H9 (cell line): ENCODE data around the gene DNLZ. TPM values are rescaled to one million over a fixed set of nuclear protein-coding genes. Genes with fewer than 3 reads are reported as not detected.

Experiments used
- DNase-seq: peaks from one replicate; pipeline ENCODE4 v3.0.0-alpha.2; 2017
- H2AFZ ChIP-seq: one replicate; pipeline ENCODE4 v1.6.1; 2013; ENCODE audit warnings: mild to moderate bottlenecking, low read length, control low read depth, moderate library complexity
- H2AK5ac ChIP-seq: 2 replicates; pipeline ENCODE4 v1.6.1; 2013; ENCODE audit warnings: low read length, control low read depth, mixed read lengths; ENCODE audit not compliant: insufficient read length
- H2BK120ac ChIP-seq: one replicate; pipeline ENCODE4 v1.6.1; 2013; ENCODE audit warnings: low read depth, mild to moderate bottlenecking, low read length, control low read depth, inconsistent platforms; ENCODE audit not compliant: poor library complexity, severe bottlenecking
- H2BK12ac ChIP-seq: 2 replicates; pipeline ENCODE4 v1.6.1; 2013; ENCODE audit warnings: low read length, control low read depth, mixed read lengths, low read depth; ENCODE audit not compliant: insufficient read length
- H2BK15ac ChIP-seq: 2 replicates; pipeline ENCODE4 v1.6.1; 2013; ENCODE audit warnings: low read depth, low read length, control low read depth
- H2BK20ac ChIP-seq: one replicate; pipeline ENCODE4 v1.6.1; 2013; ENCODE audit warnings: low read depth, mild to moderate bottlenecking, low read length, control low read depth, inconsistent platforms; ENCODE audit not compliant: poor library complexity, severe bottlenecking
- H2BK5ac ChIP-seq: 2 replicates; pipeline ENCODE4 v1.6.1; 2013; ENCODE audit warnings: low read length, control low read depth, mixed read lengths; ENCODE audit not compliant: insufficient read length
- H3K14ac ChIP-seq: 2 replicates; pipeline ENCODE4 v1.6.1; 2013; ENCODE audit warnings: low read length, control low read depth; ENCODE audit not compliant: insufficient read depth
- H3K18ac ChIP-seq: 2 replicates; pipeline ENCODE4 v1.6.1; 2013; ENCODE audit warnings: low read depth, mild to moderate bottlenecking, mixed read lengths, low read length, control low read depth; ENCODE audit not compliant: insufficient read length
- H3K23ac ChIP-seq: 2 replicates; pipeline ENCODE4 v1.6.1; 2013; ENCODE audit warnings: low read length, control low read depth, mixed read lengths, low read depth; ENCODE audit not compliant: insufficient read length
- H3K23me2 ChIP-seq: 2 replicates; pipeline ENCODE4 v1.6.1; 2013; ENCODE audit warnings: low read depth, mild to moderate bottlenecking, mixed read lengths, low read length, control low read depth; ENCODE audit not compliant: insufficient read length, poor library complexity, severe bottlenecking
- H3K27ac ChIP-seq: 2 replicates; pipeline ENCODE4 v1.5.1; 2013; ENCODE audit warnings: low read length, control low read depth, mixed read lengths, low read depth; ENCODE audit not compliant: insufficient read length
- H3K27me3 ChIP-seq: 2 replicates; pipeline ENCODE4 v1.6.1; 2013; ENCODE audit warnings: low read length, control low read depth, inconsistent platforms; ENCODE audit not compliant: insufficient read depth
- H3K4ac ChIP-seq: 2 replicates; pipeline ENCODE4 v1.6.1; 2013; ENCODE audit warnings: low read depth, mild to moderate bottlenecking, control low read depth, inconsistent platforms, low read length, moderate library complexity
- H3K4me1 ChIP-seq: 2 replicates; pipeline ENCODE4 v1.6.1; 2013; ENCODE audit warnings: low read length, control low read depth, inconsistent platforms; ENCODE audit not compliant: insufficient read depth
- H3K4me2 ChIP-seq: 2 replicates; pipeline ENCODE4 v1.6.1; 2013; ENCODE audit warnings: low read length, control low read depth, mixed read lengths; ENCODE audit not compliant: insufficient read length, insufficient read depth
- H3K56ac ChIP-seq: 2 replicates; pipeline ENCODE4 v1.6.1; 2013; ENCODE audit warnings: low read depth, mild to moderate bottlenecking, mixed read lengths, low read length, control low read depth; ENCODE audit not compliant: insufficient read length
- H3K79me1 ChIP-seq: 2 replicates; pipeline ENCODE4 v1.6.1; 2013; ENCODE audit warnings: low read depth, mild to moderate bottlenecking, moderate library complexity, low read length, control low read depth, inconsistent platforms; ENCODE audit not compliant: insufficient read depth, poor library complexity, severe bottlenecking
- H3K79me2 ChIP-seq: 2 replicates; pipeline ENCODE4 v1.6.1; 2013; ENCODE audit warnings: low read length, control low read depth, inconsistent platforms; ENCODE audit not compliant: insufficient read depth
- H3K9ac ChIP-seq: 2 replicates; pipeline ENCODE4 v1.6.1; 2013; ENCODE audit warnings: low read length, control low read depth, mixed read lengths; ENCODE audit not compliant: insufficient read length; ENCODE audit errors: extremely low read depth
- H3K9me3 ChIP-seq: one replicate; pipeline ENCODE4 v1.6.1; 2013; ENCODE audit warnings: low read depth, low read length, inconsistent platforms; ENCODE audit not compliant: control insufficient read depth
- H3T11ph ChIP-seq: one replicate; pipeline ENCODE4 v1.6.1; 2013; ENCODE audit warnings: mild to moderate bottlenecking, low read length, control low read depth, inconsistent platforms
- H4K20me1 ChIP-seq: one replicate; pipeline ENCODE4 v1.6.1; 2013; ENCODE audit not compliant: control insufficient read depth, insufficient read length, insufficient read depth
- H4K5ac ChIP-seq: 2 replicates; pipeline ENCODE4 v1.6.1; 2013; ENCODE audit warnings: low read depth, mild to moderate bottlenecking, mixed read lengths, low read length, control low read depth; ENCODE audit not compliant: insufficient read length
- H4K8ac ChIP-seq: replicated peaks from 2 replicates; pipeline ENCODE4 v1.6.1; 2013; ENCODE audit warnings: low read length, control low read depth, mixed read lengths, low read depth; ENCODE audit not compliant: insufficient read length
- H4K91ac ChIP-seq: 2 replicates; pipeline ENCODE4 v1.6.1; 2013; ENCODE audit warnings: low read depth, mild to moderate bottlenecking, moderate library complexity, mixed read lengths, low read length, control low read depth; ENCODE audit not compliant: insufficient read length
- H3K27ac Mint-ChIP-seq, 3 experiments: 2 replicates in 2 of 3; 3 replicates in 1 of 3; pipeline ENCODE4 v1.8.0; 2020 to 2021; ENCODE audit warnings: mixed read lengths in 3 of 3, mild to moderate bottlenecking in 1 of 3, moderate library complexity in 1 of 3
- H3K27me3 Mint-ChIP-seq: 2 replicates; pipeline ENCODE4 v1.8.0; 2021; ENCODE audit warnings: low read depth, mild to moderate bottlenecking, moderate library complexity, mixed read lengths
- H3K36me3 Mint-ChIP-seq, 3 experiments: 2 replicates in 2 of 3; 3 replicates in 1 of 3; pipeline ENCODE4 v1.8.0; 2020 to 2021; ENCODE audit warnings: low read depth in 3 of 3, mixed read lengths in 3 of 3; ENCODE audit not compliant: insufficient read depth in 1 of 3
- H3K4me1 Mint-ChIP-seq, 2 experiments: 2 replicates each; pipeline ENCODE4 v1.8.0; 2020; ENCODE audit warnings: mixed read lengths in 2 of 2
- H3K4me3 Mint-ChIP-seq, 2 experiments: 2 replicates in 1 of 2; 3 replicates in 1 of 2; pipeline ENCODE4 v1.8.0; 2020 to 2021; ENCODE audit warnings: mild to moderate bottlenecking in 2 of 2, mixed read lengths in 2 of 2, moderate library complexity in 1 of 2
- H3K9me3 Mint-ChIP-seq, 2 experiments: 2 replicates in 1 of 2; 3 replicates in 1 of 2; pipeline ENCODE4 v1.8.0; 2020; ENCODE audit warnings: mild to moderate bottlenecking in 2 of 2, mixed read lengths in 2 of 2, moderate library complexity in 1 of 2
- CTCF ChIP-seq: fragments of 200-600 bp; sonication (generic); conservative IDR thresholded peaks from 3 replicates; pipeline ENCODE4 v1.8.0; 2021; ENCODE audit warnings: antibody characterized with exemption, mild to moderate bottlenecking
- WGBS: extraction: QIAGEN DNeasy Blood & Tissue Kit; methylation state at CpG from one replicate; pipeline ENCODE4 v1.1.7; 2013; ENCODE audit warnings: missing lambda C conversion rate, low lambda C conversion rate, mixed read lengths; ENCODE audit not compliant: insufficient read length; ENCODE audit errors: extremely low coverage; 5-methylcytosine and 5-hydroxymethylcytosine counted together
- total RNA-seq: library from RNA; stranded (reverse); gene quantifications from 2 replicates; pipeline ENCODE4 v1.2.1, GENCODE V29; 2021

Gene DNLZ
- total RNA-seq, 1 experiment from 2014 or later = 24.8 TPM

- no peaks in the 10 kb centered on the region for H3K23me2 ChIP-seq
- H3K27me3 ChIP-seq = no peaks in the 10 kb centered on the region
- H3K4me2 ChIP-seq = no peak overlapping the region
- Mint-ChIP-seq H3K4me3 (no peak overlapping the region), H3K36me3 (peaks cover 0 to 3% (median 0%) of the 10 kb centered on the region in 3 experiments; a peak in 1 of 7 replicates), H3K4me1 (no peaks in the 10 kb centered on the region; a peak in 1 of 4 replicates), H3K27me3 (no peaks in the 10 kb centered on the region), H3K9me3 (no peaks in the 10 kb centered on the region), H3K27ac (no peak overlapping the region)
- no peak overlapping the region for H3K56ac ChIP-seq
- no peaks in the 10 kb centered on the region for H3K9me3 ChIP-seq
- no peak overlapping the region for H4K8ac ChIP-seq
- no peak overlapping the region for H3K23ac ChIP-seq
- H2AFZ ChIP-seq = no peak overlapping the region
- no peak for TF ChIP-seq CTCF
- no peak overlapping the region for H2BK20ac ChIP-seq
- H4K91ac ChIP-seq = no peak overlapping the region
- DNase-seq = no peak
- H3K79me1 ChIP-seq = no peaks in the 10 kb centered on the region
- H2BK15ac ChIP-seq = no peak overlapping the region
- H3K14ac ChIP-seq = no peak overlapping the region
- H2AK5ac ChIP-seq = no peak overlapping the region
- no peak overlapping the region for H3K18ac ChIP-seq
- H3T11ph ChIP-seq = no peak overlapping the region
- no peak overlapping the region for H4K5ac ChIP-seq
- H3K9ac ChIP-seq = no peak overlapping the region
- H4K20me1 ChIP-seq = no peaks in the 10 kb centered on the region
- no peaks in the 10 kb centered on the region for H3K4me1 ChIP-seq
- H2BK5ac ChIP-seq = no peak overlapping the region
- no peak overlapping the region for H2BK120ac ChIP-seq
- no peak overlapping the region for H3K4ac ChIP-seq
- H3K27ac ChIP-seq = no peak overlapping the region
- no peak overlapping the region for H2BK12ac ChIP-seq
- no peaks in the 10 kb centered on the region for H3K79me2 ChIP-seq
- no CpG with 5 or more reads among the region's 22 CpGs for WGBS
These were observed 6.3 kb downstream of the DNLZ start for GRCh38 chr9:136357202-136357725.
